Measurements from ENCODE around the gene CUL5.

The CUL5 gene

GRCh38 chr11:108008656-108009496 lies at the start of gene CUL5:
Gene CUL5, plus strand, starts transcription at chr11:108008898. Its CDS starts 451 bp downstream, at chr11:108009349.
- DNase-seq = peak; percentile 83

GRCh38 chr11:107961480-107961879 lies 47.2 kb upstream of the CUL5 start:
- no peak for DNase-seq

DNA sequence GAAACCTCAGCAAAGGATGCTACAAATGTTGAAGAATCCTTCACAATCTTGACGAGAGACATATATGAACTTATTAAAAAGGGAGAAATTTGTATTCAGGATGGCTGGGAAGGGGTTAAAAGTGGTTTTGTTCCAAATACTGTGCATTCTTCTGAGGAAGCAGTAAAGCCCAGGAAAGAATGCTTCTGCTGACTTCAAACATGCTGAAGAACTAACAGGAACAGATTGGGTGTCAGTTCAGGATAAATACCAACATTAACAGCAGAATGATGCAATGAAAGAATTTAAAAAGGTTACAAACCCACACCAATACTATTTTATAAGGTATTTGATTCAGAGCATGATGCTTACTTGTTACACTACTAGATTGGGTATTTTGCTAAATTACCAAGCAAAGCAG lies 46.5 kb upstream of the CUL5 start:
- DNase-seq = no peak

GRCh38 chr11:107963091-107963490 lies 45.6 kb upstream of the CUL5 start:
- DNase-seq = no peak

DNA sequence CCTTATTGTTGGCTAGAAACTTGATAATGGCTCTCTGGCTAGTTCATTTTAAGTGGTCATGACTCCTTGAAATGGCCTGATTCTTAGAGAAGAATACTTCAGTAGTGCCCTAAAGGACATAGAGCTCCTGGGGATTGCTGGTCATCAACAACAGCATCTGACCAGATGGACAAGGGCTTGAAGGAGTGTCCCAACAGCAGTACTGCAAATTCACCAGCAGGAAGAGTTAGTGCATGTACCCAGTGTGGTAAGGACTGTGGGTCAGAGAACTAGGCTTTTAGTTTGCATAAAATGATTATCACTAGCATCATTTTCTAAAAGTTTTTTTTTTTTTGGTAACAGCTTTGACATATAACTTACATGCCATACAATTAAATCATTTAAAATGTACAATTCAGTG lies 39.5 kb upstream of the CUL5 start:
- DNase-seq = no peak

DNA sequence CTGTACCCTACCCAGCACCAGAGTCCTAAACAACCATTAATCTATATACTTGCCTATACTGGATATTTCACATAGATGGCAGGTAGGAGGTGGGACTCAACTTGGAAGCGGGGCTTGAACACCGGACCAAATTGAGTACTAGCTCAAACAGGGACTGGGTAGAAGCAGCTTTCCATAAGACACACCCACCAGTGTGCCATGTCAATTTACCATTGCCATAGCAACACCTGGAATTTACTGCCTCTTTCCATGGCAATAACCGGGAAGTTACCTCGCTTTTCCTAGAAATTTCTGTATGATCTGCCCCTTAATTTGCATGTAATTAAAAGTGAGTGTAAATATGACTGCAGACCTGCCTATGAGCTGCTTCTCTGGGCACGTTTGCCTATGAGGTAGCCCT lies 38.6 kb upstream of the CUL5 start:
- DNase-seq = no peak

DNA sequence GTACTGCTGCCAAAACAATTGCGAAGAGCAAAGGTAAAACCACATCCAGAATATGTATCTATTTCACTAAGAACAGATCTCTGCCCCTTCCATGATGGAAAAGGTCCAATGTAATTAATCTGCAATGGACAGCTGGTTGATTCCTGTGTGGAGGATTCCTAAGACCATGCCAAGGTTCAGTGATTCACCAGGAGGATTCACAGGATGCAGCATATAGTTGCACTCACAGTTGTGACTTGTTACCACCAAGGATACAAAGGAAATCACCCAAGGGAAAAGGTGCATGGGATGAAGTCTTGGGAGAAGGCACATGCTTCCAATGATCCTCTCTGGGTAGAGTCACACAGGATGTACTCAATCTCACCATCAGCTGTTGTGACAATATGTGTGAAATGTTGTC lies 35.1 kb upstream of the CUL5 start:
- no peak for DNase-seq

DNA sequence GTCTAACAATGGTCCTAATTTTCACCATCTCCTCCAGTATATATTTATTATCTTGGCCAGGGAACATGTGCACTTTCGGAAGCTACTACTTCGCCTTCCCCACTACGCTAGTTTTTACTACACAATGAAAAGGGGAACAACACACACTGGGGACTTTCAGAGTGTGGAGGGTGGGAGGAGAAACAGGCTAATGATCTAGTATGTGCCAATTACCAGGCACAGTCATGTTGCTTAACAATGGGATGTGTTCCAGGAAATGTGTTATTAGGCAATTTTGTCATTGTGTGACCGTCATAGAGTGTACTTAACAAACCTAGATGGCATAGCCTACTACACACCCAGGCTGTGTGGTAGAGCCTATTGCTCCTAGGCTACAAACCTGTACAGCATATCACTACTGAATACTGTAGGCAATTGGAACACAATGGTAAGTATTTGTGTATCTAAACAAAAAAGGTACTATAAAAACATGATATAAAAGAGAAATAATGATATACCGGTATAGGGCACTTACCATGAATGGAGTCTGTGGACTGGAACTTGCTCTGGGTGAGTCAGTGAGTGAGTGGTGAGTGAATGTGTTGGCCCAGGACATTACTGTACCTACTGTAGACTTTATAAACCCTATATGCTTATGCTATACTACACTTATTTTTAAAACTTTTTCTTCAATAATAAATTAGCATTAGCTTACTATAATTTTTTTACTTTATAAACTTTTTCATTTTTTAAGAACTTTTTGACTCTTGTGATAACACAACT lies 20.1 kb upstream of the CUL5 start:
- DNase-seq = no peak

- no peak for DNase-seq
Observed at GRCh38 chr11:107991868-107992414, 16.8 kb upstream of the CUL5 start.

DNA sequence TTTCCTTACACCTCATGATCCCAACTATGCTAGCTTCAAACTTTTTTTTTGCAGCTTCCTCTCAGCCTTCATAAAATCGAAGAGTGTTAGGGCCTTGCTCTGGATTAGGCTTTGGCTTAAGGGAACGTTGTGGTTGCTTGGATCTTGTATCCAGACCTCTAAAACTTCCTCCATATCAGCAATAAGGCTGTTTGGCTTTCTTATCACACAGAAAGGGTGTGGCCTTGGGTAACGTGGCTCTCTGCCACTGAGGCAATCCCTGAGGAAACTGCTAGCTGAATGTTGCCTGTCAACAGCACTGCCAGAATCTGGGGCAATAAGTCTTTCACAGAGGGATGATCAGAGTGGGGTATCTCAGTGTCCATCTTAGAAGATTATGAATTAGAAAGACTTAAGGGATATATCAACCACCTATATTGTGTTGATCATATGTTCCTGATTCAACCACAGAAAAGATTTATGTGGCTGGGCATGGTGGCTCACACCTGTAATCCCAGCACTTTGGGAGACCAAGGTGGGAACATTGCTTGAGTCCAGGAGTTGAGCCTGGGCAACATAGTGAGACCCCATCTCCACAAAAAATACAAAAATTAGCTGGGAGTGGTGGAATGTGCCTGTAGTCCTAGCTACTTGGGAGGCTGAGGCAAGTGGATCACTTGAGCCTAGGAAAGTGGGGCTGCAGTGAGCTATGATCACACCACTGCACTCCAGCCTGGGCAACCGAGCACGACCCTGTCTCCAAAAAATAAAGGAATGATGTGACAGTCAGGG lies 12.5 kb upstream of the CUL5 start:
- no peak for DNase-seq

DNA sequence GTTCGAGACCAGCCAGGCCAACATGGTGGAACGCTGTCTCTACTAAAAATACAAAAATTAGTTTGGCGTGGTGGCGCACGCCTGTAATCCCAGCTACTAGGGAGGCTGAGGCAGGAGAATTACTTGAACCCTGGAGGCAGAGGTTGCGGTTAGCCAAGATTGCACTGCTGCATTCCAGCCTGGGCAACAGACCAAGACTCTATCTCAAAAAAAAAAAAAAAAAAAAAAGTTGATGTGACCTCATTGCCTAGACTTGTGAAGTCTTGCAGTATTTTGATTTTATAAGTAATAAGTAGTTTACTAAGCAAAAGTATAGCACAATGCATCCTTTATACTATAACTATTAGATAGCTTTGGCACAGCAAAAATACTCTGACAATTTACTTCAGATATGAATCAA lies 9.9 kb upstream of the CUL5 start:
- no peak for DNase-seq

GRCh38 chr11:107999759-108000455 lies 8.8 kb upstream of the CUL5 start:
- DNase-seq = peak; percentile 19

- DNase-seq = no peak
Observed at GRCh38 chr11:108002476-108002875, 6.2 kb upstream of the CUL5 start.

DNA sequence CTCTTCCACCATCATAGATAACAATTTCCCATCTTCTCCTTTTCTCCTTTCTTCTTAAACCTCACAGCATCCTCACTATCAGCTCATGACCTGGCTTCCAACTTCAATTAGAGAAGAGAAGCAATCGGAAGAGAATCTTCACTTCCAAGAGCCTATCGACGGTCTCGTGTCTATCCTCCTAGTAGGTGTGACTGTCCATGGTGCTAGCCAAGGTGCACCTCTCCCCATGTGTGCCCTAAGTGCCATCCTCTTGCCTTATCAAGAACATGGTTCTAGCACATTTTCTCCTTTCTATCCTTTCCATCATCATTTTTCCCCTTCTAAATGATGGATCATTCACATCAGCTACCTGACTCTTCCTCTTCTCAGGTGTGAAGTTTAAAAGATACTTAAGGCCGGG lies 5.1 kb upstream of the CUL5 start:
- no peak for DNase-seq

GRCh38 chr11:108007819-108008218 lies 879 bp upstream of the CUL5 start:
- no peak for DNase-seq

- no peak for DNase-seq
Observed at GRCh38 chr11:108009497-108010370, 1.0 kb downstream of the CUL5 start.

- DNase-seq = no peak
Observed at GRCh38 chr11:108012139-108012725, 3.5 kb downstream of the CUL5 start.

GRCh38 chr11:108016647-108017046 lies 7.9 kb downstream of the CUL5 start:
- DNase-seq = no peak

GRCh38 chr11:108018708-108019107 lies 10.0 kb downstream of the CUL5 start:
- DNase-seq = no peak

DNA sequence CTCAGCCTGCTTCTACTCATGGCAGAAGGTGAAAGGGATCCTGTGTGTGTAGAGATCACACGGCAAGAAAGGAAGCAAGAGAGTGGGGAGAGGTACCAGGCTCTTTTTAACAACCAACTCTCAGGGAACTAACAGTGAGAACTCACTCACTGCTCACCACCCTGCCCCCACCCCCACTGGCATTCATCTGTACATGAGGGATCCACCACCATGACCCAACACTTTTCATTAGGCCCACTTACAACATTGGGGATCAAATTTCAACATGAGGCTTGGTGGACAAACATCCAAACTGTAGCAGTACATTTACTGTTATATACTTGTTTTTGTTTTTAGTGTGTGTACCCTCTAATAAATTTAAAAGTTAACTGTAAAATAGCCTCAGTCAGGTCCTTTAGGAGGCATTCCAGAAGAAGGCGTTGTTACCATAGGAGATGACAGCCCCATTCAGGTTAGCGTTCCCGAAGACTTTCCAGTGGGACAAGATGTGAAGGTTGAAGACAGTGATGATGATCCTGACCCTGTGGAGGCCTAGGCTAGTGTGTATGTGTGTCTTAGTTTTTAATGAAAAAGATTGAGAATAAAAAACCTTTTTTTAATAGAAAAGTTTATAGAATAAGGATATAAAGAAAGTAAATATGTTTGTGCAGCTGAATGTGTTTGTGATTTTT lies 11.3 kb downstream of the CUL5 start:
- no peak for DNase-seq
